HG03469 (cell line): ENCODE results near the gene RTP5.
"Not testable (repeated sequence)": the region's sequence is repeated elsewhere in the genome, so short reads cannot be mapped to it uniquely, and the experiment has no call there.

ENCODE experiments used
- ATAC-seq: cut with Tn5 transposase; IDR thresholded peaks from one replicate; pipeline ENCODE4 v1.9.1; 2021; ENCODE audit warnings: mild to moderate bottlenecking, moderate library complexity, moderate number of reproducible peaks; ENCODE audit not compliant: unreplicated experiment

Gene RTP5

DNA sequence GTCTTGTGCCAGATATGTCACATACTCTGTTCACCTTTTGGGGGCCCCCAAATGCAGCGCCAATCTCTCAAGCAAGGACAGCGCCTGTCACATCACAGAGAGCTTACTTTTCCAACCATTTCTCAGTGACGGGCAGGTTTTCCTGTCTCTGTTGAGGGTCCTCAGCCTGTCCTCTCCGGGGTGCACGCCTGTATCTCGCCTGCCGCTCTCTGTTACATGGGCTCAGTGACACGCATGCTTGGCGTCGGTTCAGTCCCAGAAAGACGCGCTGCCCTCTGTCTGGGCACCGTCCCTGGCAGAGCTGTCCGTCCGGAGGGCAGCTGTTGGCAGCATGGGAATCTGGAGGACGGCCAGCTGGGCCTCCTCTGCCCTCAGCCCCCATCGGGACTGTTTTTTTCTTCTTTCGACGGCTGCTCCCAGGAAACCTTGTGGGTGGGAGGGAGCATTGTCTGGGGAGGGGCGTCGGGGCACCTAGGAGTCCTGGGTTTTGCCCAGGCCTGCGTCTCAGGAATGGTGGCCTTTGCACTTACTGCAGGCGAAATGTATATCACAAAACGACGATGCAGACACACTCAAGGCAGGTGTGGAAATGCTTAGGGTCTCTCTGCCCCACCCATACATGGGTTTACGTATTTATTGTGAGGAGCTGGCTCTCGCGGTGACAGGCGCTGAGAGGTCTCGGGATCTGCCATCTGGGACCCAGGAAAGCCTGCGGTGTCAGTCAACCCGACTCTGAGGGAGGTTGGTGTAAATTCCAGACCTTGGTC is 30.9 kb downstream of the RTP5 start:
- ATAC-seq = no peak

DNA sequence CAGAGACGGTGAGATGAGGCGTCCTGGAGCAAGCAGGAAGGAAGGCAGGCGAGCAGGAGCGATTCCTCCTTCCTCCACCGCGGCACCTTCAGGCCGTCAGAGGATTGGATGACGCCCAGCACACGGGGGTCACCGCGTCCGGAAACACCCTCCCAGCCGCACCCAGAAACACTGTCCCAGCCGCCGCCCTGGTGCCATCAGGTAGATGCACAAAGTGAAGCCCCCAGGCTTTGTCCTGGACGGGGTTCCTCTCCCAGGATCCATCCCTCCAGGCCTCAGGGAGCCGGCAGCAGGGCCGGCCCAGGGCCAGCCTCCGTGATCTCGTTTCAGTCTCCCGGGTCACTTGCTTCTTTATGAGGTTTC is 31.5 kb downstream of the RTP5 start:
- ATAC-seq = no peak

DNA sequence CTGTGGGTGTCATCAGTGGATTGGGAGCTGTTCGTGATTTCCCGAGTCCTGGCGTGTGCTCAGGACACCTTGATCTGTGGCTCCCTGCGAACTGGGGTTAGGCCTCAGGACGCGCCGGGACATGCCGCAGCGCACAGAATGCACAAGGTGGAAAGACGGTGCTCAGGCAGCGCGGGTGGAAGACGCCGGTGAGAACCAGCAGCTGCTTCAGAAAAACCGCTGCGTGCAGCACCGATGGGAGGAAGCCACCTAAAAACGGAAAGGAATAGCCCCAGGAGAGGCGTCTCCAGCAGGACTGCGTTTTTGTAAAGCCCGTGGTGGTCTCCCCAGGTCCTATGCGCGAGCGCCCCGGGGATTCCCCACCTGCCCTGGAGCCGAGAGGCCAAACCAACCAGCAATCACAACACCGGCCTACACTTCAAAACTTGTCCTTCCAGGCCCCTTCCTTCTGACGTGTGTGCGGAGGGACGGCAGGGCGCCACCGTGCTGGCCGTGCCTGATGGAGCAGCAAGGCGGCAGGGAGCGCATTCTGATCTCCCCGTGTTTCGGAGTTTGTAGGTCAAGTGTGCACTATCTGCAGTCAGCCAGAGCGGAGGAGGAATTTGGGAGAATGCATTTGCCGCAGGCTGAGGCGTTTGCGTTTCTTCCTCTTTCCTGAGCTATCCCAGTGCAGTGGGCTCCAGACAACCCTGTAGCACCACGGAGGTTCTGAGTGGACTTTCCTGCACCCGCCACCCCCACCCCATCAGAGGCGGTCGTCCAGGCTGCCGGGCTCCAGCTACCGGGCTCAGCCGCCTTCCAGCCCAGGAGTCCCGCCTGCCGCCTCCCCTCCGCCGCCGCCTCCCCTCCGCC is 32.2 kb downstream of the RTP5 start:
- ATAC-seq = no peak

DNA sequence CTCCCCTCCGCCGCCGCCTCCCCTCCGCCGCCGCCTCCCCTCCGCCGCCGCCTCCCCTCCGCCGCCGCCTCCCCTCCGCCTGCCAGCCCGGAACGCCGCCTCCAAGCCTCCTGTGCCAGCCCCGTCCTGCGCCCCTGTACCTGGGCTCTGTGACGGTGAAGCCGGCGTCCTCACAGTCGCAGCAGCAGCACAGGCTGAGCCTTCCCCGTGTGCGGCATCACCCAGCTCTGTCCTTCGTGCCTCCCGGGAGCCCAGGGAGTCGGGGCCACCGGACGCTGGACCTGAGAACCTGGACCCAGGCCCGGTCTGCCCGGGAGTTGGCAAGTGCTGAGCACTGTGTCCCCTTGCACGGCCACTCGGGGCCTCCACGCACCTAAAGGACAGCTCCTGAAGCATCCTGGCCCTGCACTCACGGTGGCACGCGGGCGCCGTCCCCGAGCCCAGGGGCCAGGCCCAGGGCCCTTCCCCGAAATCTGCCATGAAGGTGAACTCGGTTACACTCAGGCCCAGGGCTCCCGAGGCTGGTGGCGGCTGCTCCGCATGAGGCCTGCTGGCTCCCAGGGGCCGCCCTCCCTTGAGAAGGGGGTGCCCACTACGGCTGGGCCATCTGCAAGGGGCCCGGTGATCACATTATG is 32.9 kb downstream of the RTP5 start:
- no peak for ATAC-seq

GRCh38 chr2:241903121-241904010 is 33.8 kb downstream of the RTP5 start:
- ATAC-seq = no peak

- no peak for ATAC-seq
These were observed 34.6 kb downstream of the RTP5 start for GRCh38 chr2:241904011-241904718.

GRCh38 chr2:241904791-241905710 is 35.5 kb downstream of the RTP5 start:
- ATAC-seq = no peak

- ATAC-seq = no peak
These were observed 36.3 kb downstream of the RTP5 start for GRCh38 chr2:241905716-241906377.

DNA sequence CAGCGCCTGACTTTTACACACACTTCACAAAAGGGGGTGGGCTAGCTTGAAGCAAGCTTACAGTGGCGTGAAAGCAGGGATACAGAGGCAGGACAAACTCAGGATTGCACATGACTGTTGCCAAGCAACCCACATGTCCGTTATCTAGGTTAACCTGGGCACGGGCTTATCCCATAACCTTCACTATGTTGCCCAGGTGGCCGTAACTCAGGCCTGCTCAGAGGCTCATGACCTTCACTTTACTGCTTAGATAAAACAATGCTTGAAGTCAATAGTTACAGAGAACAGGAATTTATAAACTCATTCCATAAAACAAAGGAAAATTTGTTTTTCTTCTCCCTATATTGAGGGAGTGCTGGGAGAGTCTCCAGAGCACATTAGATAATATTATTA is 36.8 kb downstream of the RTP5 start:
- not testable (repeated sequence) for ATAC-seq

DNA sequence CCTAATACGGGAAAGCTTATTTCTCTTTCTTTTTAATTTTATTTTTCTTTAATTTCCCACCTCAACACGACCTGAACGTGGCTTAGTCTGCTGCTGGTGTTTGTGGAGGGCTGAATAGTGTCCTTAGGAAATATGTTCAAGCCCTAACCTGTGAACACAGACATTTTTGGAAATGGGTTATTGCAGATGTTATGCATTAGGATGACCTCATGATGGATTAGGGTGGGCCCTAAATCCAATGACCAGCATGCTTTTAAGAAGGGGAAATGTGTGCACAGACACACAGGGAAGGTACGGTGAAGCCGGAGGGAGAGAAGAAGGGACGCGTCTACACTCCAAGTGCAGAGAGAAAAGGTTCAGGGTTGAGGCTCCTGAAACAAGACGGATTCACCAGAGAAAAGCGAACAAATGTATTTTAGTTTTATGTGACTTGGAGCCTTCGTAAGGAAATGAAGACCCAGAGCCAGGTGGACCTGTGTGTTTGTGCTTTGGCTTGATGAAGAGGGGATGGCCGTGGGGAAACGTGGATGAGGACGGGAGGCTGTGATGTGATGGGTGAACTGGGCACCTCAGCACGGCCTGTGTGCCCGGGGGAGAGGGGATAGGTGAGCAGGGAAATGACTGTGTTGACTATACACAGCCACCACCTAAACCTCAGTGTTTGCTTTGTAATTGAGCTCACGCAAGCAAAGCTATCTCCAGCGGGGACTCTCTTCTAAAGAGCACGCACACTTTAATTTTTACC is 37.5 kb downstream of the RTP5 start:
- no peak for ATAC-seq

DNA sequence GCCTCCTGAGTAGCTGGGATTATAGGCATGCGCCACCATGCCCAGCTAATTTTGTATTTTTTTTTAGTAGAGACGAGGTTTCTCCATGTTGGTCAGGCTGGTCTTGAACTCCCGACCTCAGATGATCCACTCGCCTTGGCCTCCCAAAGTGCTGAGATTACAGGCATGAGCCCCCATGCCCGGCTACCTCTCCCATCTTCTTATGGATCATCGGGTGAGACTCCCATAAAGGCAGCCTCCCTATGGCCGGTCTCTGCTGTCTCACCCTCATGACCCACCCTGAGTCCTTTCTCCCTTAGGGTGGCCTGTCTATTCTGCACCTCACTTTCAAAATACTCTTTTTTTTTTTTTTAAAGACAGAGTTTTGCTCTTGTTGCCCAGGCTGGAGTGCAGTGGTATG is 38.3 kb downstream of the RTP5 start:
- ATAC-seq = not testable (repeated sequence)

- ATAC-seq = no peak
These were observed 39.3 kb downstream of the RTP5 start for GRCh38 chr2:241908686-241909420.

- ATAC-seq = no peak
These were observed 40.2 kb downstream of the RTP5 start for GRCh38 chr2:241909769-241910168.

- ATAC-seq = no peak
These were observed 41.3 kb downstream of the RTP5 start for GRCh38 chr2:241910604-241911520.

DNA sequence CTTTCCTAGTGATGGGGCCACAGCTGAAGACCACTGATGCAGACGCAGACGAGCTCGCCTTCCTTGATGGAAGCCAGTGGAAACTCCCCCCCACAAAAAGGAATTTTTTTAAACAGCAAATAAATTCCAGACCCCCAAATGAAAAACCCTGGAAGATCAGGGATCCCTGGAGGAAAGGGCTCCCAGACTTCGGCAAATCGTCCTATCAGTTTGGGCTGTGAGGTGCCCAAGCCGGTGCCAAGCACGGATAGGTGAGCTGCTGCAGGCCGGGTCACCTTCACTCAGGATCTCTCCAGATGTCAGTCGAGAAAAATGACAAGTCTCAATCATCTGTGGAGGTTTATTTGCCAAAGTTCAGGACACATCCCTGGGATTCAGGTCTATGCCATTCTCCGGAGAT is 42.0 kb downstream of the RTP5 start:
- no peak for ATAC-seq

DNA sequence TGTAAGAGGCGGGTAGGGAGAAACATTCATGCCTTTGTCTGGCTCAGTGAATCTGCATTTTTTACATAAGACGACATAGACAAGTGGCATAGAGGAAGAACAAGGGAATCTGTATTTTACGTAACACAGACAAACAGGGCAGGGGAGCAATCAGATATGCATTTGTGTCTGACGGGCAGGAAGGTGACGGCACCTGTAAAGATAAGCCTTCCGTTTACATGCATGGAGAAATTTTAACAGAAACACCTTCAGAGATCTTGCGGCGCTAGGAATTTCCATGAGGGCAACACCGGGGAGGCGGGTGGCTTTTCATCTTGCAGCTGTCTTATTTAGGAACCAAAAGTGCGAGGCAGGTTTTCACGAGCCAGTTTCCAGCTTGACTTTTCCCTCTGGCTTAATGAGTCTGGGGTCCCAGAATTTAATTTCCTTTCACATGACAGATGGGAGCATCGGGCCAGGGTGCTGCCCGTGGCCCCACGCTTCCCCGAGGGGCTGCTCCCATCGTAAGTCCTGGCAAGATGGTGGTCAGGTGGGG is 42.6 kb downstream of the RTP5 start:
- ATAC-seq = no peak
